Thyroid gland (tissue), 4 donors: ENCODE data around the gene DDX24. TPM values are rescaled to one million over a fixed set of nuclear protein-coding genes. Genes with fewer than 3 reads are reported as not detected.
"Not testable (repeated sequence)": the region's sequence is repeated elsewhere in the genome, so short reads cannot be mapped to it uniquely, and the experiment has no call there.

ENCODE experiments used
- DNase-seq, 2 donors: peaks; one replicate each; pipeline ENCODE4 v3.0.0-alpha.2; 2019
- H3K27ac ChIP-seq, 3 donors: fragments of 200-600 bp; sonication (generic); 1 replicate in 2 of 3; 2 replicates in 1 of 3; pipeline ENCODE4 v1.5.1; 2016 to 2019; ENCODE audit warnings: mild to moderate bottlenecking in 1 of 3, moderate library complexity in 1 of 3
- H3K27me3 ChIP-seq: fragments of 200-600 bp; sonication (generic); one replicate; pipeline ENCODE4 v1.5.1; 2019
- H3K36me3 ChIP-seq, 2 donors: fragments of 200-600 bp; sonication (generic); one replicate each; pipeline ENCODE4 v1.5.1; 2016 to 2019
- H3K4me1 ChIP-seq, 2 donors: fragments of 200-600 bp; sonication (generic); one replicate each; pipeline ENCODE4 v1.5.1; 2017 to 2019
- H3K4me3 ChIP-seq, 3 donors: fragments of 200-600 bp; sonication (generic); replicated peaks in 1 of 3; 1 replicate in 2 of 3; 2 replicates in 1 of 3; pipeline ENCODE4 v1.5.1; 2016; ENCODE audit warnings: mild to moderate bottlenecking in 1 of 3
- H3K9me3 ChIP-seq: fragments of 200-600 bp; sonication (generic); one replicate; pipeline ENCODE4 v1.5.1; 2017
- CTCF ChIP-seq, 6 experiments: fragments of 200-600 bp in 3 of 6; fragments of 450-650 bp in 3 of 6; sonication (generic) in 3 of 6; IDR thresholded peaks; one replicate each; pipeline ENCODE4 v1.5.1; 2016 to 2019; ENCODE audit warnings: antibody characterized with exemption in 6 of 6, mild to moderate bottlenecking in 2 of 6, inconsistent platforms in 1 of 6, moderate library complexity in 1 of 6
- POLR2A ChIP-seq, 2 donors: fragments of 450-650 bp; IDR thresholded peaks; one replicate each; pipeline ENCODE4 v1.6.1; 2017; ENCODE audit warnings: antibody characterized with exemption in 2 of 2, mild to moderate bottlenecking in 2 of 2, moderate library complexity in 1 of 2
- WGBS, 2 donors: methylation state at CpG; one replicate each; pipeline ENCODE4 v1.1.5; 2017; 5-methylcytosine and 5-hydroxymethylcytosine counted together
- intact Hi-C: fragments of 100-400 bp; cut with DNase I; formaldehyde crosslinking; loops from one replicate; pipeline ENCODE4 v1.15.1; 2023
- total RNA-seq, 4 donors: library from RNA; depleted of rRNA; stranded (reverse); fragments of >200 nt; gene quantifications; one replicate each; pipeline ENCODE4 v1.2.3, GENCODE V29; 2016

DDX24 gene
- total RNA-seq, 4 donors from 2014 or later, result 139 to 209 (median 193) TPM

GRCh38 chr14:94075008-94075407 lies 6.0 kb downstream of the DDX24 start:
- no peak overlapping the region for H3K27ac ChIP-seq
- WGBS, 2 donors, result 96% methylated on average over 2 of the region's 2 CpGs
- no peaks in the 10 kb centered on the region for H3K36me3 ChIP-seq
- no peaks in the 10 kb centered on the region for H3K27me3 ChIP-seq
- H3K4me3 ChIP-seq, result no peak overlapping the region
- TF ChIP-seq CTCF (IDR thresholded peaks at IDR 0.05) (no peak), POLR2A (IDR thresholded peaks at IDR 0.05) (no peak)
- peaks cover 31 to 34% of the 10 kb centered on the region in 2 donors for H3K4me1 ChIP-seq
- intact Hi-C loops, result no loop called here
- DNase-seq, result no peak
- H3K9me3 ChIP-seq, result no peaks in the 10 kb centered on the region

- intact Hi-C loops, result no loop called here
- no peak for DNase-seq
- Histone ChIP-seq H3K4me3 (no peak overlapping the region), H3K9me3 (no peaks in the 10 kb centered on the region), H3K27me3 (no peaks in the 10 kb centered on the region), H3K36me3 (no peaks in the 10 kb centered on the region), H3K4me1 (peaks cover 30 to 32% of the 10 kb centered on the region in 2 donors), H3K27ac (no peak overlapping the region)
- no peak for TF ChIP-seq CTCF (IDR thresholded peaks at IDR 0.05)
- TF ChIP-seq POLR2A (IDR thresholded peaks at IDR 0.05), result no peak
- 96 to 98% methylated on average over 3 of the region's 3 CpGs for WGBS, 2 donors
These were observed 6.5 kb downstream of the DDX24 start for GRCh38 chr14:94074534-94074933.

- intact Hi-C loops, H3K4me3 ChIP-seq, H3K9me3 ChIP-seq, H3K36me3 ChIP-seq, DNase-seq, H3K27me3 ChIP-seq, H3K27ac ChIP-seq: not testable (repeated sequence)
- H3K4me1 ChIP-seq, result peaks cover 5 to 11% of the 10 kb centered on the region in 2 donors
- WGBS, 2 donors, result 94 to 95% methylated on average over 3 of the region's 3 CpGs
These were observed 8.9 kb downstream of the DDX24 start for GRCh38 chr14:94072076-94072475.

GRCh38 chr14:94066089-94066676 lies 14.8 kb downstream of the DDX24 start:
- H3K4me1 ChIP-seq, result peaks cover 9 to 17% of the 10 kb centered on the region in 2 donors
- no peak overlapping the region for H3K4me3 ChIP-seq
- WGBS, 2 donors, result 57 to 59% methylated on average over 7 to 8 of the region's 8 CpGs
- no peaks in the 10 kb centered on the region for H3K27me3 ChIP-seq
- TF ChIP-seq CTCF (IDR thresholded peaks at IDR 0.05), result no peak
- no peak for TF ChIP-seq POLR2A (IDR thresholded peaks at IDR 0.05)
- intact Hi-C loops, result no loop called here
- no peak for DNase-seq
- H3K27ac ChIP-seq, result no peak overlapping the region
- peaks cover 11 to 12% of the 10 kb centered on the region in 2 donors for H3K36me3 ChIP-seq
- no peaks in the 10 kb centered on the region for H3K9me3 ChIP-seq

- no peaks in the 10 kb centered on the region for H3K9me3 ChIP-seq
- DNase-seq, result no peak
- H3K36me3 ChIP-seq, result peaks cover 39 to 49% of the 10 kb centered on the region in 2 donors
- no peak overlapping the region for H3K27ac ChIP-seq
- H3K4me1 ChIP-seq, result peaks cover 9 to 23% of the 10 kb centered on the region in 2 donors
- TF ChIP-seq CTCF (IDR thresholded peaks at IDR 0.05) (no peak), POLR2A (IDR thresholded peaks at IDR 0.05) (no peak)
- 79 to 86% methylated on average over 9 of the region's 9 CpGs for WGBS, 2 donors
- no peak overlapping the region for H3K4me3 ChIP-seq
- H3K27me3 ChIP-seq, result no peaks in the 10 kb centered on the region
- intact Hi-C loops, result no loop called here
These were observed 18.6 kb downstream of the DDX24 start for GRCh38 chr14:94062344-94062940.
